ENCODE data around the gene LTBP3. TPM values are rescaled to one million over a fixed set of nuclear protein-coding genes. Genes with fewer than 3 reads are reported as not detected.
A peak's percentile ranks its signal among the peaks of the same experiment; 100 is the strongest.

Gene LTBP3
- total and polyA plus RNA-seq, 9 of the 15 experiments (the other 6 are each of a cell fraction or from before 2014, with no cell fraction given), result 0.06 to 20.5 (median 4.8) TPM

GRCh38 chr11:65504674-65505465, 53.3 kb downstream of the LTBP3 start (continued):
- peak in 1 of 2 experiments; percentile 64; a peak in 2 of 4 replicates for TF ChIP-seq BCLAF1 (IDR thresholded peaks at IDR 0.05; ENCODE audit: borderline replicate concordance in 1 of 2, control insufficient read depth in 1 of 2, low read depth in 2 of 2, low read length in 1 of 2)
- TF ChIP-seq GATAD2A (IDR thresholded peaks at IDR 0.05), result no peak
- TF ChIP-seq POU5F1 (IDR thresholded peaks at IDR 0.05; ENCODE audit: borderline replicate concordance, low read depth, low read length, partially characterized antibody), result no peak
- TF ChIP-seq CREB1 (IDR thresholded peaks at IDR 0.05), result no peak; the same call in 1 of the 2 replicates
- no peak for TF ChIP-seq CREB1 (CRISPR knock-in tag; IDR thresholded peaks at IDR 0.05)
- TF ChIP-seq JUND (IDR thresholded peaks at IDR 0.05; ENCODE audit: borderline replicate concordance, low read depth, low read length), result no peak
- TF ChIP-seq JUND (tag; IDR thresholded peaks at IDR 0.05; ENCODE audit: borderline replicate concordance, low read depth, low read length), result no peak
- TF ChIP-seq RFX1 (IDR thresholded peaks at IDR 0.05), result peak; percentile 11
- no peak for TF ChIP-seq MCM2 (IDR thresholded peaks at IDR 0.05; ENCODE audit: low read depth)
- TF ChIP-seq PCBP2 (IDR thresholded peaks at IDR 0.05; ENCODE audit: low read depth, low read length, poor library complexity, severe bottlenecking), result no peak
- no peak for TF ChIP-seq HOMEZ (CRISPR knock-in tag; IDR thresholded peaks at IDR 0.05)
- TF ChIP-seq ZBTB5 (IDR thresholded peaks at IDR 0.05), result no peak
- TF ChIP-seq ERF (CRISPR knock-in tag; IDR thresholded peaks at IDR 0.05), result peak; percentile 28; the same call in 1 of the 2 replicates
- TF ChIP-seq ZFP1 (CRISPR knock-in tag; IDR thresholded peaks at IDR 0.05), result peak; percentile 7; the same call in 1 of the 2 replicates
- peak; percentile 74; the same call in 1 of the 2 replicates for TF ChIP-seq HEY1 (CRISPR knock-in tag; IDR thresholded peaks at IDR 0.05; ENCODE audit: borderline replicate concordance)
- TF ChIP-seq MED1 (CRISPR knock-in tag; IDR thresholded peaks at IDR 0.05; ENCODE audit: borderline replicate concordance), result no peak
- TF ChIP-seq POLR2A (conservative IDR thresholded peaks at IDR 0.05), result no peak
- TF ChIP-seq HINFP (tag; conservative IDR thresholded peaks at IDR 0.05; ENCODE audit: low read depth), result no peak
- no peak for TF ChIP-seq KLF13 (tag; IDR thresholded peaks at IDR 0.05; ENCODE audit: borderline replicate concordance, low read depth)
